HG02852 (cell line): ENCODE results near the gene SLC5A9.

Experiments
- ATAC-seq: cut with Tn5 transposase; IDR thresholded peaks from one replicate; pipeline ENCODE4 v1.9.1; 2021; ENCODE audit warnings: mild to moderate bottlenecking, moderate library complexity; ENCODE audit not compliant: unreplicated experiment

SLC5A9 gene

DNA sequence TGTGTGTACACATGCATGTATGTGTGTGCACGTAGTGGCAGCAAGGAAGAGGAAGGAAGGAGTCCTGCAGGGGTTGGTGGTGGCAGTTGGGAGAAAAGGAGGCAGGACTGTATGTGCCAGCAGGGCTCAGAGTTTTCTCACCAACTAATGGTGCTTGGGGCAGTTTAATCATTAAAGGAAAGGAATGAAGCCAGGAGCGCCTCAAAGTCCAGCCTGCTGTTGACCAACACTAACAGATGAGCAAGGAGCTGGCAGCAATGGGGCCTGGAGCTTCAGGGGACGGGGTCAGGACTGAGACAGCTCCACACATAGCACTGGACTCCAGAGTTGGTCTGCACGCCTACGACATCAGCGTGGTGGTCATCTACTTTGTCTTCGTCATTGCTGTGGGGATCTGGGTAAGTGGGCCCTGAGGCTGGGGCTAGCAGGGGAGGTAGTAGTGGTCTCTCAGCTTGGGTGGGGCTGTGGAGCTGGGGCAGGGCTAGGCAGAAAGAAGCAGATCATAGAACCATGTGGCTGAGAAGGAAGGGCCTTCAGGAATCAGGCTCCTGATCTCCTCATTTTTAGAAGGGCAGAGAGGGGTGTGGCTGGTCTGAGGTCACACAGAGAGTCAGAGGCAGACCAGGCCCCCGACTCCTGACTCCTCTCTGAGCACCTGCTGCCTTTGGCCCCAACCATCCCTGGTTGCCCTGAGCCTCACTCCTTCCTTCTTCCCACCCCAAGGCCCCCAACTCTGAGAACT lies at the start of gene SLC5A9:
Gene SLC5A9 (plus strand): TSS at position 216 of the 742 bp plus-strand sequence. CDS start 21 bp downstream, at position 237.
- ATAC-seq, result no peak

DNA sequence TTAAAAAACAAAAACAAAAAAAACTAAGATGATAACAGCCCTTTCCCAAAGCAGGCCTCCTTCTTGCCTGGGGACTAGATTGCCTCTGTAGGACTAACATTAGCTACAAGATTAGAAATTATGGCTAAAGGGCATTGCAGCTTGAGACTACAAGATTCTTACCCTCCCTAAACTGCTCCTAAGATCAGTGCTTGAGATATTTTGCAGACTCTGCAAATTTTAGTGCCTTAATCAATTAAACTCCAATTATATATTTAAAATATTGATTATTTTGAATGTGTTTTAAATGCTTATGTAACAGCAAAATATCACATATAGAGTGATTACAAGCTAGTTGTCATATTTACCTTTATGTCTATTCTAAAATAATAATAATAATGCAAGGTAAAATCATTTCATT lies 47.4 kb upstream of the SLC5A9 start:
- ATAC-seq, result no peak

DNA sequence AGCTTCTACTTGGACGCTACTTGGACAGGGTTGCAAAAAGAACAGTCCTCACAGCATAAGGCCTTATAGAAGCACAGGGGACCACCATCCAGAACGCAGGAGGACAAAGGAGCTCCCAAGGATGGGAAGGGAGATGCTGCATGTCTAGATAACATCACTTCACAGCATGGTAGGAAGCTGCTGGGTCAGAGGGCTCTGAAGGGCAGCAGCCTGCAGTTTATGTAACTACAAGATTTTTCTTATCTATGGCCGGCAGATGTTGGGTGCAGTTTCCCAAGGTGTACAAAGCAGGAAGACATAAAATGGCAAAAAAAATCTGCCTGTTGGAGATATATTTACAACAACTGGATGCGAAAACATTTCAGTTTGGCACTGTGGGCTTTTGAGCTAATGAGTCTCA lies 45.3 kb upstream of the SLC5A9 start:
- ATAC-seq, result no peak

DNA sequence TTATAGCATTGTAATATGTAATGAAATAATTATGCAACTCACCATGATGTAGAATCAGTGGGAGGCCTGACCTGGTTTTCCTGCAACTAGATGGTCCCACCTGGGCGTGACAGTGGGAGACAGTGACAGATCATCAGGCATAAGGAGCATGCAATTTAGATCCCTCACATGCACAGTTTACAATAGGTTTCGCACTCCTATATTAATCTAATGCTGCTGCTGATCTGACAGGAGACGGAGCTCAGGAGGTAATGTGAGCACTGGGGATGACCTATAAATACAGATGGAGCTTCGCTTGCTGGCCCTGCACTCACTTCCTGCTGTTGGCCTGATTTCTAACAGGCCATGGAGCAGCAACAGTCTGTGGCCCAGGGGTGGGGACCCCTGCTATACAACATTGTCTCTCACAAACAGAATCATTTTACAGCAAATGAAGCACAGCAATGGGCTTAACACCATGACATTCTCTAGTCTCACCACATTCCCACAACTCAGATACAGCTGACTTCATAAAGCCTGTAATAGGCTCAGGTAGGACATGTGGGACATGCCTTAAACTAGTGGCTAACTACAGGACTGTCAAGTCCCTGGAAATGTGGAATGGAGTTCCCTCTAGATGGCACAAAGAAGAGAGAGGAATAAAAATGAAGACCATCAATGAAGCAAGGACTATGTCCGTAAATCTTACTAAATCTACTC lies 40.7 kb upstream of the SLC5A9 start:
- ATAC-seq, result no peak

DNA sequence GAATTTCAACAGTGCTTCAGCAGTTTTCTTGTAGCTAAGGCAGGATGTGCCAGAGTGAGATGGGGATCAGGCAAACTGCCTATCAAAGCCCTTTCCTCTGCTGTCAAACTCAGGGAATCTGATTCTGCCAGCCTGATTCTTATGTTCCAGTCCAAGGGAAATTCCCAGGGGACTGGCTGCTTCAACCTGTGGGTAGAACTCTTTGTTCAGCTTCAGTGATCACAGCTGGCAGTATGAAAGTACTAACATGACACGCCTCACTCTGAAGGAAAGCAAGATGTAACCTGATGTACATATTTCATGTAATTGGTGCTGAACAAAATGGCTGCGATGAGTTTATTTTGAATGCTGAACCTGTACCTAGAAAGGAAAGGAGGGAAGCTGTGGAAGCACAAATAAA lies 40.1 kb upstream of the SLC5A9 start:
- ATAC-seq, result peak; percentile 70

DNA sequence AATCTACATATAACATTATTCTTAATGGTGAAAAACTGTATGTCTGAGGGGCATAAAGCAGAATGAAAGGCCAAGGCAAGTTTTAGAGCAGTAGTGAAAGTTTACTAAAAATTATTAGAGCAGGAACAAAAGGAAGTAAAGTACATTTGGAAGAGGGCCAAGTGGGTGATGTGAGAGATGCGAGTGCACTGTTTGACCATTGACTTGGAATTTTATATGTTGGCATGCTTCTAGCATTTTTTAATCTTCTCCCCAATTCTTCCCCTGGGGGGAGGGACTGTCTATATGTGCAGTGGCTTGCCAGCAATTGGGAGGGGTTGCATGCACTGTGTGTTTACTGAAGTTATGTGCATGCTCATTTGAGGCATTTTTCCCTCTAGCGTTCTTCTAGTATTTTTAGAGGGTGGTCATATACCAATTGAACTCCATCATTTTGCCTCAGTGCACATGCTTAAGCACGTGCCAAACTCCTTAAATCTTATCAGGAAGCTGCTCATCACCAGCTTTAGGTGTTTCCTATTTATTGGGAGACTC lies 36.1 kb upstream of the SLC5A9 start:
- ATAC-seq, result no peak

DNA sequence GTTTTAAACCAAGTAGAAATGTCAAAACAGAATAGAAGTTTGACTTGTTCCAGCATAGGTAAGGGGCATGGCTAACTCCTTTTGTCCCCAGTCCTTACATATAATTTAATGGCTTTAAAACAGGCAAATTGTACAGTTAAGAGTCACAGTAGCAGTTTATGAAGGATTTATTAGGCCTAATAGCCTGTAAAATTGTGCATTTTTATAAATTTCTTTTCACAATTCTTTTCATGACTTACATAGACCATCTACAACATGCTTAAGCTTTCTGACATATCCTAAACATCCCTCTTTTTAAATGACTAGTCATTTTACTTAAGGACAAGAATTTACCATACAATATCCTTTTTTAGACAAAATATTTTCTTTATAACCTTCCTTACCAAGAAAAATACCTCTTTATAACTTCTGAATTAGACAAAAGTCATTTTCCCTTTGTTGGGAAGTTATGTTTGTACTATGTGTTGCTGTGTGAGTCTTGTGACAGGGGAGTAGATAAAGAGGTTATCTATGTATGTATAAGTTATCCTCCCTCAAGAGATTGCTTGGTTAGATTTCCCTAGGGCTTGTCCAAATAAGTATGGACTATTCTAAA lies 34.5 kb upstream of the SLC5A9 start:
- ATAC-seq, result no peak

DNA sequence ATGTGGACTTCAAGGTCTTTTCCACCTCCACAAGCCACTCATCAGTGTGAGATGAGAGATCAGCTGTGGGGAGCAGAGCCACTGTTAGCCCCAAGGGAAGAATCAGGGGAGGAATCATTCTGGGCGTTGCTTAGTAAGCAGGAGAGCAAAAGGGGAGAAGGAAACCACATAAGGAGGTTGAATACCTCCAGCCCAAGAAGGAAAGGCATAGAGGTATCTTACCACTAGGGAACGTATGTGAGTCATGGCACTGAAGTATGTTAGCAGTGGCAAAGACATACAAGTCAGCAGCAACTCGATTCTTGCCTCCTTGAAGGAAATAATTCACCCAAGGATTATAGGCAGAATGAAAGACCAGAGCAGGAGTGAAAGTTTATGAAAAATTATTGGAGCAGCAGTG lies 31.6 kb upstream of the SLC5A9 start:
- no peak for ATAC-seq

DNA sequence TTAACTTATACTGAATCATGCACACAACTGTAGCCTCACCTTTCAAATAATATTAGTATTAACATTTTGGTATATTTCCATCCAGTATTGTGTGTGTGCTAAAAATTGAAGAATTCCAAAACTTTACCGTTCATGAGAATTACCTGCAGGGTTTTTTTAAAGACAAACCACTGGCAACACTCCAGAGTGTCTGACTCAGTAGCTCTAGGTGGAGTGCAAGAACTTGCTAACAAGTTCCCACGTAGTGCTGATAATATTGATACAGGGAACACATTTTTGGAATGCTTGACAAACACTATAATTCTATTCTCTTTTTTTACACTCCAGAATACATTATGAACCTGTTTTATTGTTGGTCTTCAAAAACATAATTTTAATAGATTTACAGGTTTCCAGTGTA lies 27.7 kb upstream of the SLC5A9 start:
- no peak for ATAC-seq

DNA sequence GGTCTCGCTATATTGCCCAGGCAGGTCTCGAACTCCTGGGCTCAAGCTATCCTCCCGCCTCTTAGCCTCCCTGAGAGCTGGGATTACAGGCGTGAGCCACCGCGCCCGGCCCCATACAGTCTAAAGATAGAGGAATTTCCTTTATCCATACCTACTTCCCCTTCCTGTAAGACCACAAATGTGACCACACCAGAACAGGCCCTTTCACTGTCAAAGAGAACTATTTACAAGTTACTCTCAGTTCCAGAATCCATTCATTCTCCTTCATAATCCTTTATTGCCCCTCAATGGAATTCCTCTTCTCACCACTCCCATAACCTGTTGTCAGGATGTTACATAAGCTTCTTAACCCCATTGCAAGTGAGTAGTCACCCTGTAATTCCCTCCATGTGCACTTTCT lies 26.3 kb upstream of the SLC5A9 start:
- ATAC-seq, result no peak

DNA sequence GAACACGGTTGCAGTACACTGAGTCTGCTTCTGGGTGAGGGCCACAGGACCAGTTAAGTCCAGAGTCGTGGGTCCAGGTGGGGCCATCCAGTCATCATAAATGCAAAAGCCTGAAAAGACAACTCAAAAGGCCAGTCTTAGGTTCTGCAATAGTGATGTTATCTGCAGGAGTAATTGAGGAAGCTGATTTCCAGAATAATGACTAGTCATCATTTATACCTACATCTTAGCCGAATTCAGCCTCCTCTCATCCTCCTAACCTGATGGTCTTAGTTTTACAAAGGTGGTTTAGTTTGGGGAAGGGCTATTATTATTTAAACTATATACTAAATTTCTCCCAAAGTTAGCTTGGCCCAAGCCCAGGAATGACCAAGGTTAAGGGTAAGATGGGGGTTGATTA lies 23.5 kb upstream of the SLC5A9 start:
- ATAC-seq, result no peak

DNA sequence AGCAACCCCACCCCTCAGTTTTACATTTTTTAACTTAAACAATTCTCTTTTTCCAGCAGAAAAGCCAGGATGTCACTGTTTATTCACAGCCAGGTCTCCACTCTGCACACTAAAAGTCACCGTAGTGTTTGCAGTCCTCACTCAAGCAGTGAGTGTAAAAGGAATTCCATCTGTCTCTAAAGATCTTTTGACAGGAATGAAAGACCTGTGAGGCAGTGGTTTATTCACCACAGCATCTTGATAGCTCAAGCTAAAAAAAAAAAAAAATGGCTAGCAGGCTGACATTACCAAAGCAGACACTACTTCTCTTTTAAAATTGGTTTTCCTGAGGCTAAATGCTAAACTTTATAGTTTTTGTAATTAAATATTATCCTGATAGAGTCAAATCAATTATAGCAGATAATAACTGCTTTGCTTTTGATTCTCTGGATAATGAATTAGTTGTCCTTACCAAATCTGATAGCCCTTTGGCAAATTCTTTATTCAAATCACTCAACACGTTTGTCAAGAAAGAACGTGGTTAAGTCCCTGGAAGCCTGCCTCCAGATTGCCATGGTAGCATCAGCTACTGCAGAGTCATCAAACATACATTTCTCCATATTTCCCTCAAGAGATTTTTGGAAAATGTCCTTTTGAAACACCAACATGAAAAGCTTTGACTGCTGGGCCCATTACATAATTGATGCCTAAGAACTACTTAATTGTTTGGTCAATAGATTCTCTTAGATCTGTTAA lies 22.2 kb upstream of the SLC5A9 start:
- no peak for ATAC-seq

DNA sequence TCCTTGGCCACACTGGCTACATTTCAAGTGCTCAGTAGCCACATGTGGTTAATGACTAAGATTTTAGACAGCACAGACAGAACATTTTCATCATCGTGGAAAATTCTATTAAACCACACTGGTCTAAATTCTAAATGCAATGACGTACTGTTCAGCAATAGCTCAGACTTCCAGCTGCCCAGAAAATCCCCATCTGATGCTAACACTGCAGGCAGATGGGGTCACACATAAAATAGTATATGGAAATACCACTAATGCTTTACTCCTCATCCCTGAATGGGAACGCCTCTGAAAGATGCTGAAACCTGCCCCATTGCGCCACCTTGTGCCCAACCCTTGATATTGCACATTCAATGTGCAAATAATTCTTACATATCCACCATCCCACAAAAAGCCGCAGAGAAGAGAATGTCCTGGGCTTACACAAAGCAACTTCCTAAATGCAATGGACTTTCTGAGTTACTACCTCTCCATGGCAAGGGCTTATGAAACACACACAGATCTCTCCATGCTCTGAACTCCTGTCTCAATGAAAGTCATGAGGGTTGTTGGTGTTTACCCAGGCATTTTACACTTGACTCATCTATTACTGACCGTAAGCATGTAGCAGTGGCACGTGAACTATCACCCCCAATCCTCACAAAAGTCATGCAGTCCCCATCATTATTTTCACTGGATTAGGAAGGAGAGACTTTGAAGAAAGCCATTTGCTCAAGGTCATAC lies 20.3 kb upstream of the SLC5A9 start:
- no peak for ATAC-seq

DNA sequence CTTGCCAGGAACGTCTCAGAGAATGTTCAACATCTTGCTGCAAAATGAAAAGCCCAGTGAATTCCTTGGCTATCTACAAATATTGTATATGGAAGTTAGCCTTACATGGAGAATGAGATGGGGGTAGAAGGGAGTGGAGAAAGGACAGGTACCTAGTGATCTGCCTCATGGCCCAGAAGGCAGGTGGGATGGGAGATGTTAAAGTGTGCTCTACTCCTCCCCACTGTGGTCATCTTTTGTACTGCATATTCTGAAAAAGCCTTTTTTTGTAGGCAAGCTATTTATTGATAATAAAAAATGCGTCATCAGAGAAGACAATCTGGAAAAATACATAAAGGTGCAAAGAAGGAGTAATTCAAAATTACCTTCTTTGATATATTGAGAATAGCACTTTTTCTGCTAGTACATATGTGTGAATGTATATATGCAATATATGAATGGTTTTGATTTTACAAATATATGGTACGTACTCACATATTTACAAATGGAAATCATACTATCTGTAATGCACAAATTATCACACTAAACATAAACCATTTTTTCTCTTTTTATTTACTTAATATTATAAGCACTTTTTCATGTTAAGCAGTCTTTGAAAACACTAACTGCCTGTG lies 19.1 kb upstream of the SLC5A9 start:
- ATAC-seq, result no peak

DNA sequence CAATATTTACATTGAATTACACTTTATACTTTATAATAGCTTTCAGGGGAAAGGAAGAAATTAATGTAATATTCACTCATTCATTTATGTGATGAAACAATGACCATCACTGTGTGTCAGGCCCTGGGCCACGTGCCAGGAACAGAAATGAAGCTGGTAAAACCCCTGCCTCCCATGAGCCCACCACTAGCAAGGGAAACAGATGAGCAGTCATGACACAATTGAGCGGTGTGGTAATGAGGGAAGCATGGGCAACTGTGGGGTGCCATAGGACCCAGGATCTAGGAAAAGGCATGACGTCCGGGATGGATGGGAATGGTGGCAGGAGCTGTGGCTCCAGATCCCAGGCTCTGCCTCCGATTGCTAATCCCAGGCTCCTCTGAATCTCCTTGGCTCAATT lies 17.0 kb upstream of the SLC5A9 start:
- ATAC-seq, result no peak

DNA sequence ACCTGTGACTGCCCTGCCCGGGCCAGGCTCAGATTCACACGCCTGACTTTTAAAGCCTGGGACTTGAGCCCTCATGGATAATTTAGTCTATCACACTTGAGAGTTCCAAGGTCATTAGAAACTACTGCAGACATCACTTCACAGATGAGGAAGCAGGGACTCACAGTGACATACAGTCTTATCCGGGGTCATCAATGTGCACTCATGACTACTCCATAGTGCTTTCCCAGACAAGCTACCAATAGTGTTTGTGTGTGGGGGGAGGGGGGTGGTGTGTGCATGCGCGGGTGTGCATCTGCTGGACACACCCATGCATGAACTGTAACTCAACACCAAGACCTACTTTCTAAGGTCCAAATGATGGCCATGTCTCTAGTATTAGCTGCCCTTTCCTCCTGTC lies 16.1 kb upstream of the SLC5A9 start:
- ATAC-seq, result no peak

DNA sequence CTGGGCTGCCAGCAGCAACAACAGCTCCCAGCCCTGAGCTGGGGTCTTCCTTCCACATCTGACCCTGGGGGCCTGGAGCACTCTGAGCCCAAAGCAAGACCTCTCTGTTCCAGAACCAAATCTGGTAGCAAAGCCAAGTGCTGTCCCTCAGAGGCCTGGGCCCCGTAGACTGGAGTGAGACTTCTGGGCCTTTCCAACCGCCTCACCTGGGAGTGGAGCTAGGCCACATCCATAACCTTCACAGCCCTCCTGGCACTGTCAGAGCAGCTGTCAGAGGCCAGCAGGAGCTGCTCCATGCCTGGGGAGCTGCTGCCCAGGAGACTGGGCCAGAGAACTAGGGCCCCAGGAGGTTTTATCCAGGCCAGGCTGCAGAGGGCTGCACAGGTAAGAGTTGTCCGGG lies 15.4 kb upstream of the SLC5A9 start:
- no peak for ATAC-seq

DNA sequence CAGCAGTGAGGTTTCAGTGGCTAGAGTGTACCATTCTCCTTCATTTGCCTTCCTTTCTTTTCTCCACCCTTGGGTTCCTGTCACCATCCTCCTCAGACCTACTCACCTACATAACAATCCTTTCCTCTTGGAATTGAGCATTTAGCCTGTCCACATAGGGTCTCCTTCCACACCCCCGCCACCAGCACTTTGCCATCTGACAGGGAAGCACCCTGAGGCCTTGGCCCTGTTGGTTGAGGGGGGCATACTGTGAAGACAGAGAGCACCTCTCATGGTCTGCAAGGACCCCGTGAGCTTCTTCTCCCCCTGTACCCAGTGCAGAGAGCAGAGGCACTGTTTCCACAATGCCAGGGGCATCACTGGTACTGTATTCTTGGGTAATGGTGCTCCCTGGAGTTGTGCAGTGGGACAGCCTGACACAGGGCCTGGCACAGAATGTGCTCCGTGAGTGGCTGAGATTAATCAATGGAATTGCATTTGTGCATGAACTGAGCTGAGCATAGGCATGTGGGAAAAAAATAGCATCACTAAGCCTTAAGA lies 14.9 kb upstream of the SLC5A9 start:
- ATAC-seq, result no peak

DNA sequence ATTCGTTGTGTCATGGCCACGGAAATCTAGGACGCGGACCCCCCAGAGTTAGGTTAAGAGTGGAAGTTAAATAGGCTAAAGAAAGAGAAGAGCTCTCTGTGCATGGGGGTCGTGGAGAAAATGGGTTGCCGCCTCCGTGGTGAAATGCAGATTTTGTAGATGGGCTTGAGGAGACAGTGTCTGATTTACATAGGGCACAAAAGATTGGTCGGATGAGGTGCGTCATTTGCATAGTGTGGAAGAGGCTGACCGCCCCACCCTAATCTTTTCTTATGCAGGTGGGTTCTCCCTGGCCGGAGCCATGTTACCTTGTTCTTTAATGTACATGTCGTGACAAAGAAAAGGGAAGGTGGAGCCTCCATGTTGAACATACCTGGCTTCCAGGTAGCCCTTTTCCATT lies 14.3 kb upstream of the SLC5A9 start:
- ATAC-seq, result no peak

DNA sequence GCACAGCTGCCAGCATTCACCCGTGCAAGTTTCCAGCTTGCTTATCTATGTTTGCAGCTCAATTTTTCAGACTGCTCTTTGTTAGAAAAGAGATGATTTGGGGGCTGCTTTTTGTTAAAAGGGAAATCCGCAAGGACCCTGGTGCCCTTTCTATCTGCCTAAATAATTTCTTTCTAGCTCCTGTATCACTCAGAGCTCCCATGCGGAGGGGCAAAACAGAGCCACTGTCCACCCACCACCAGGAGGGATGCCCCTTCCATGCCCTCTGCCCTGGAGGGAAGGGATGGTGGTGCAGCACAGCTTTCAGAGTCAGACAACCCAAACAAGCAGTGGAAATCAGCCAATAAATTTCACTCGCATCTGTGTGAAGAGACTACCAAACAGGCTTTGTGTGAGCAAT lies 13.9 kb upstream of the SLC5A9 start:
- no peak for ATAC-seq
